ENCODE measurements around the gene NCAPH2. TPM values are rescaled to one million over a fixed set of nuclear protein-coding genes. Genes with fewer than 3 reads are reported as not detected.

Gene NCAPH2
- total and polyA plus RNA-seq, 2 of the 8 experiments (the other 6 are each of a cell fraction or from before 2014, with no cell fraction given), result 62.2 to 81.6 TPM

GRCh38 chr22:50548040-50548920 lies 40.3 kb downstream of the NCAPH2 start:
- Histone ChIP-seq H3K23ac (ENCODE audit: insufficient read length) (no peak overlapping the region), H3K18ac (ENCODE audit: extremely low read depth, low read length) (no peak overlapping the region), H3K23me2 (ENCODE audit: low read depth, low read length) (no peaks in the 10 kb centered on the region), H2AK5ac (ENCODE audit: low read depth, low read length) (no peak overlapping the region), H2BK120ac (replicated peaks; ENCODE audit: low read depth, low read length) (no peak overlapping the region), H2BK15ac (ENCODE audit: low read length) (no peak overlapping the region), H3K27me3 (replicated peaks in 1 of 4; ENCODE audit: control insufficient read depth in 3 of 4, extremely low read depth in 1 of 4, insufficient read depth in 3 of 4, low read length in 3 of 4) (peaks cover 0 to 13% (median 7%) of the 10 kb centered on the region in 4 experiments; a peak in 5 of 7 replicates), H2BK20ac (ENCODE audit: low read length) (no peak overlapping the region), H4K20me1 (replicated peaks in 1 of 2; ENCODE audit: control insufficient read depth in 1 of 2, insufficient read depth in 2 of 2, low read length in 2 of 2) (no peaks in the 10 kb centered on the region), H3K4me3 (ENCODE audit: extremely low read depth in 1 of 4, insufficient read depth in 2 of 4, low read depth in 3 of 4, low read length in 4 of 4) (no peak overlapping the region), H3K4ac (replicated peaks; ENCODE audit: insufficient read length, low read depth, low read length) (no peak overlapping the region), H3K79me1 (ENCODE audit: low read depth, low read length) (no peaks in the 10 kb centered on the region), H3K9ac (replicated peaks in 1 of 4; ENCODE audit: extremely low read depth in 1 of 4, low read depth in 3 of 4, low read length in 3 of 4) (no peak overlapping the region), H3K36me3 (ENCODE audit: control insufficient read depth in 2 of 4, insufficient read depth in 4 of 4, low read length in 3 of 4) (no peaks in the 10 kb centered on the region), H4K8ac (ENCODE audit: extremely low read depth, insufficient read depth, low read length) (no peak overlapping the region; the same call in 1 of the 2 replicates), H3K27ac (ENCODE audit: low read depth, low read length) (no peak overlapping the region), H3K14ac (ENCODE audit: insufficient read length) (no peak overlapping the region), H4K91ac (replicated peaks; ENCODE audit: insufficient read length, low read length) (no peak overlapping the region), H3K4me2 (ENCODE audit: insufficient read depth in 1 of 2, low read depth in 2 of 2, low read length in 2 of 2) (peak overlapping the region in 1 of 2 experiments; percentile 14; a peak in 1 of 4 replicates), H2AFZ (ENCODE audit: low read length) (no peak overlapping the region), H3K4me1 (replicated peaks in 1 of 4; ENCODE audit: control insufficient read depth in 3 of 4, insufficient read depth in 4 of 4, low read length in 3 of 4) (peaks cover 0 to 5% (median 1%) of the 10 kb centered on the region in 4 experiments; a peak in 2 of 7 replicates), H2BK5ac (ENCODE audit: low read depth, low read length) (no peak overlapping the region), H3K79me2 (ENCODE audit: control insufficient read depth in 1 of 2, insufficient read depth in 2 of 2, low read length in 2 of 2) (no peaks in the 10 kb centered on the region), H3K56ac (replicated peaks; ENCODE audit: insufficient read length, low read depth, low read length) (no peak overlapping the region), H4K5ac (ENCODE audit: insufficient read length, low read depth, low read length) (no peak overlapping the region), H2BK12ac (ENCODE audit: low read depth, low read length) (no peak overlapping the region), H3K9me3 (ENCODE audit: insufficient read depth in 2 of 2, low read depth in 1 of 2, low read length in 1 of 2) (no peaks in the 10 kb centered on the region)
- DNase-seq (ENCODE audit: low read depth in 1 of 2, low spot score in 2 of 2) (peak in 1 of 2 experiments; percentile 61), FAIRE-seq (no peak)
- POLR2A ChIA-PET (ENCODE audit: partially characterized antibody), result interaction anchor here (0.6 to 1.1 kb wide), 2 partner anchors 23 to 104 kb away, joined by 3 to 4 read pairs; partner anchors contain the start of gene SCO2
- CTCF ChIA-PET (ENCODE audit: partially characterized antibody), result interaction anchor here (0.8 to 2.5 kb wide), 11 partner anchors 8 to 227 kb away, joined by 3 to 9 read pairs (median 5); partner anchors contain the start of genes SCO2 and SYCE3
- 77% methylated on average over 23 of the region's 56 CpGs; no CpG with 5 or more reads in 1 of the 2 experiments for WGBS, 2 experiments (ENCODE audit: extremely low coverage in 1 of 2, insufficient coverage in 1 of 2, insufficient read length in 1 of 2, insufficient replicate concordance in 2 of 2, low coverage in 1 of 2, low lambda C conversion rate in 2 of 2, missing lambda C conversion rate in 1 of 2)
- TF ChIP-seq NANOG (IDR thresholded peaks at IDR 0.05; ENCODE audit: insufficient read depth, low read depth, low read length, poor library complexity, severe bottlenecking) (no peak), RFX5 (IDR thresholded peaks at IDR 0.05; ENCODE audit: borderline replicate concordance, low read depth, low read length) (no peak), KDM5A (IDR thresholded peaks at IDR 0.05; ENCODE audit: low read length) (no peak), FOSL1 (IDR thresholded peaks at IDR 0.05; ENCODE audit: insufficient read depth, low read depth, low read length) (no peak), TCF12 (IDR thresholded peaks at IDR 0.05; ENCODE audit: low read depth, low read length) (no peak), KDM1A (IDR thresholded peaks at IDR 0.05; ENCODE audit: borderline replicate concordance, low read length) (no peak), GTF2F1 (IDR thresholded peaks at IDR 0.05; ENCODE audit: borderline replicate concordance, low read depth, low read length) (no peak), ZNF274 (IDR thresholded peaks at IDR 0.05; ENCODE audit: borderline replicate concordance, extremely low read depth, low read length) (no peak), JUN (IDR thresholded peaks at IDR 0.05; ENCODE audit: low read depth, low read length) (no peak), BCL11A (IDR thresholded peaks at IDR 0.05; ENCODE audit: low read depth in 2 of 2, low read length in 2 of 2) (no peak), POLR2A (IDR thresholded peaks at IDR 0.05; ENCODE audit: control extremely low read depth in 1 of 2, low read depth in 2 of 2, low read length in 2 of 2) (no peak), SAP30 (IDR thresholded peaks at IDR 0.05; ENCODE audit: insufficient read depth, insufficient replicate concordance, low read length) (no peak)

All from H1 (cell line).